Central memory CD4-positive, alpha-beta T cell (primary cell): ENCODE measurements around the gene LPP.

Experiments
- DNase-seq: peaks from one replicate; pipeline ENCODE4 v3.0.0; 2022

The LPP gene

GRCh38 chr3:188729422-188729821 is 575.5 kb downstream of the LPP start:
- no peak for DNase-seq

GRCh38 chr3:188734395-188734794 is 580.4 kb downstream of the LPP start:
- DNase-seq, result no peak

- DNase-seq, result no peak
These were observed 585.6 kb downstream of the LPP start for GRCh38 chr3:188739511-188739910.

GRCh38 chr3:188740010-188740409 is 586.1 kb downstream of the LPP start:
- no peak for DNase-seq

- DNase-seq, result no peak
These were observed 589.0 kb downstream of the LPP start for GRCh38 chr3:188742755-188743550.

- no peak for DNase-seq
These were observed 590.2 kb downstream of the LPP start for GRCh38 chr3:188744166-188744565.

- DNase-seq, result no peak
These were observed 591.1 kb downstream of the LPP start for GRCh38 chr3:188745031-188745430.

GRCh38 chr3:188746291-188746783 is 592.4 kb downstream of the LPP start:
- DNase-seq, result no peak

- no peak for DNase-seq
These were observed 593.5 kb downstream of the LPP start for GRCh38 chr3:188747489-188747888.

- peak; percentile 46 for DNase-seq
These were observed 595.2 kb downstream of the LPP start for GRCh38 chr3:188749010-188749617.

GRCh38 chr3:188749830-188750229 is 595.9 kb downstream of the LPP start:
- no peak for DNase-seq

GRCh38 chr3:188750617-188751016 is 596.7 kb downstream of the LPP start:
- DNase-seq, result no peak

GRCh38 chr3:188752850-188753249 is 598.9 kb downstream of the LPP start:
- DNase-seq, result no peak

- no peak for DNase-seq
These were observed 600.3 kb downstream of the LPP start for GRCh38 chr3:188754267-188754666.

- DNase-seq, result no peak
These were observed 602.3 kb downstream of the LPP start for GRCh38 chr3:188756241-188756640.

GRCh38 chr3:188759336-188760005 is 605.5 kb downstream of the LPP start:
- no peak for DNase-seq

- no peak for DNase-seq
These were observed 606.5 kb downstream of the LPP start for GRCh38 chr3:188760408-188760807.

GRCh38 chr3:188761439-188761838 is 607.5 kb downstream of the LPP start:
- DNase-seq, result no peak

- no peak for DNase-seq
These were observed 608.0 kb downstream of the LPP start for GRCh38 chr3:188761964-188762363.

- no peak for DNase-seq
These were observed 610.7 kb downstream of the LPP start for GRCh38 chr3:188764609-188765008.

GRCh38 chr3:188769831-188770230 is 615.9 kb downstream of the LPP start:
- no peak for DNase-seq

- DNase-seq, result no peak
These were observed 618.9 kb downstream of the LPP start for GRCh38 chr3:188772886-188773285.

GRCh38 chr3:188775412-188775811 is 621.5 kb downstream of the LPP start:
- DNase-seq, result no peak

GRCh38 chr3:188776447-188776846 is 622.5 kb downstream of the LPP start:
- no peak for DNase-seq
